Endothelial cell of umbilical vein (primary cell): Measurements from ENCODE around the gene PFN2. TPM values are rescaled to one million over a fixed set of nuclear protein-coding genes. Genes with fewer than 3 reads are reported as not detected.

Experiments used
- BruUV-seq: library from RNA; stranded (reverse); fragments of 400-500 nt; replicated peaks from 2 replicates; lab custom pipeline; 2021; lab: Mats Ljungman, UMichigan
- CTCF ChIA-PET: fragments of 300-600, 350-600 bp; sonication (Branson Sonifier 250); formaldehyde crosslinking; loops from one replicate; lab custom pipeline; 2021; ENCODE audit warnings: antibody characterized with exemption, inconsistent platforms; lab: Charles Lee
- POLR2A ChIA-PET: fragments of 300-600, 350-600 bp; sonication (Branson Sonifier 250); formaldehyde crosslinking; loops from one replicate; lab custom pipeline; 2021; ENCODE audit warnings: antibody characterized with exemption, inconsistent platforms; lab: Charles Lee
- DNase-seq: peaks from one replicate; pipeline ENCODE4 v3.0.0-alpha.2; 2011; ENCODE audit warnings: low read depth, low spot score
- FAIRE-seq: peaks from 2 replicates; lab custom pipeline; 2011; peaks lifted over from hg19 to GRCh38; lab: Jason Lieb, UNC
- H2AFZ ChIP-seq: 2 replicates; pipeline ENCODE4 v1.6.0; 2012; ENCODE audit warnings: low read depth, low read length, control low read depth, inconsistent platforms
- H3K27ac ChIP-seq: 2 replicates; pipeline ENCODE4 v1.5.1; 2011; ENCODE audit warnings: low read depth, mild to moderate bottlenecking, control low read depth, low read length, moderate library complexity; ENCODE audit not compliant: insufficient read depth
- H3K27me3 ChIP-seq, 2 experiments: 2 replicates each; pipeline versions ENCODE4 v1.6.0 to v1.6.1; 2011; ENCODE audit warnings: low read length in 2 of 2, mixed read lengths in 1 of 2; ENCODE audit not compliant: control insufficient read depth in 2 of 2, insufficient read depth in 2 of 2
- H3K36me3 ChIP-seq, 2 experiments: 2 replicates in 1 of 2; 3 replicates in 1 of 2; pipeline ENCODE4 v1.5.1; 2011; ENCODE audit warnings: low read length in 2 of 2, mild to moderate bottlenecking in 1 of 2, moderate library complexity in 1 of 2; ENCODE audit not compliant: control insufficient read depth in 2 of 2, insufficient read depth in 2 of 2; ENCODE audit errors: extremely low read depth in 1 of 2
- H3K4me1 ChIP-seq: 3 replicates; pipeline ENCODE4 v1.5.1; 2011; ENCODE audit warnings: mild to moderate bottlenecking, low read length; ENCODE audit not compliant: control insufficient read depth, insufficient read depth; ENCODE audit errors: extremely low read depth
- H3K4me2 ChIP-seq: 2 replicates; pipeline ENCODE4 v1.6.1; 2011; ENCODE audit warnings: low read length, control low read depth, mixed read lengths; ENCODE audit not compliant: insufficient read depth
- H3K4me3 ChIP-seq, 3 experiments: fragments of 200-600 bp in 1 of 3; sonication (generic), shearing (Covaris generic) in 1 of 3; replicated peaks in 1 of 3; 2 replicates each; pipeline ENCODE4 v1.5.1; 2011 to 2016; ENCODE audit warnings: control low read depth in 3 of 3, low read length in 3 of 3, mild to moderate bottlenecking in 2 of 3, inconsistent platforms in 1 of 3, low read depth in 1 of 3, moderate library complexity in 1 of 3; ENCODE audit not compliant: insufficient read depth in 1 of 3
- H3K79me2 ChIP-seq: 2 replicates; pipeline ENCODE4 v1.6.0; 2012; ENCODE audit warnings: low read length, inconsistent platforms; ENCODE audit not compliant: control insufficient read depth, insufficient read depth
- H3K9ac ChIP-seq: replicated peaks from 2 replicates; pipeline ENCODE3; 2011; ENCODE audit warnings: low read length, control low read depth; ENCODE audit not compliant: insufficient read depth; ENCODE audit errors: extremely low read depth
- H3K9me1 ChIP-seq: replicated peaks from 3 replicates; pipeline ENCODE4 v1.6.0; 2011; ENCODE audit warnings: mild to moderate bottlenecking, low read length; ENCODE audit not compliant: control insufficient read depth, insufficient read depth; ENCODE audit errors: extremely low read depth
- H3K9me3 ChIP-seq: replicated peaks from 2 replicates; pipeline ENCODE4 v1.5.1; 2012; ENCODE audit warnings: low read length, inconsistent platforms; ENCODE audit not compliant: control insufficient read depth, insufficient read depth
- H4K20me1 ChIP-seq: replicated peaks from 2 replicates; pipeline ENCODE3; 2011; ENCODE audit warnings: mild to moderate bottlenecking, low read length; ENCODE audit not compliant: control insufficient read depth, insufficient read depth; ENCODE audit errors: extremely low read depth
- EZH2 ChIP-seq: IDR thresholded peaks from 2 replicates; pipeline ENCODE4 v1.6.1; 2012; ENCODE audit warnings: borderline replicate concordance, low read depth, mild to moderate bottlenecking, moderate library complexity, low read length, inconsistent platforms; ENCODE audit not compliant: severe bottlenecking
- FOS ChIP-seq: IDR thresholded peaks from 2 replicates; pipeline ENCODE4 v1.6.1; 2011; ENCODE audit warnings: mild to moderate bottlenecking, low read length, moderate library complexity, borderline replicate concordance; ENCODE audit not compliant: insufficient read depth
- JUN ChIP-seq: IDR thresholded peaks from 2 replicates; pipeline ENCODE4 v1.6.1; 2011; ENCODE audit warnings: borderline replicate concordance, low read depth; ENCODE audit not compliant: insufficient read length, insufficient read depth
- MYC ChIP-seq: IDR thresholded peaks from one replicate; pipeline ENCODE4 v1.6.1; 2011; ENCODE audit warnings: mild to moderate bottlenecking, low read depth, low read length
- POLR2A ChIP-seq: IDR thresholded peaks from 2 replicates; pipeline ENCODE4 v1.6.1; 2012; ENCODE audit warnings: low read depth, mild to moderate bottlenecking, control low read depth, low read length
- POLR2AphosphoS5 ChIP-seq: IDR thresholded peaks from 2 replicates; pipeline ENCODE4 v1.6.1; 2012; ENCODE audit warnings: low read depth, mild to moderate bottlenecking, control low read depth, low read length, moderate library complexity; ENCODE audit not compliant: insufficient read depth
- dilution Hi-C: fragments of 300-500 bp; cut with MboI; formaldehyde crosslinking; loops from one replicate; pipeline ENCODE4 v1.15.0; 2019; ENCODE audit warnings: low sequenced_read_pairs; ENCODE audit not compliant: extremely low pct_ligation_motif_present
- intact Hi-C: fragments of 100-400 bp; cut with micrococcal nuclease; formaldehyde crosslinking; loops from one replicate; pipeline ENCODE4 v1.10.0; 2022
- polyA plus RNA-seq, 4 experiments: library from polyadenylated mRNA; depleted of rRNA in 3 of 4; stranded (reverse) in 3 of 4; unstranded in 1 of 4; fragments of >200 nt; gene quantifications; 2 replicates each; pipeline versions ENCODE4 v1.2.1 to v1.2.3, GENCODE V29; 2011 to 2012; ENCODE audit warnings: missing spikeins in 1 of 4
- total RNA-seq: library from RNA; stranded (reverse); gene quantifications from 2 replicates; pipeline ENCODE4 v1.2.3, GENCODE V29; 2021

The PFN2 gene
- total and polyA plus RNA-seq, 2 donors (not counting 3 experiments of a cell fraction or from before 2014, with no cell fraction given), result 97.1 to 165 TPM

- POLR2A ChIA-PET, result no interaction called here
- Histone ChIP-seq H3K79me2 (peaks cover 60% of the 10 kb centered on the region), H3K4me2 (peak overlapping the region; percentile 91), H3K4me1 (peaks cover 27% of the 10 kb centered on the region), H3K9ac (peak overlapping the region; percentile 98), H3K9me3 (no peaks in the 10 kb centered on the region), H4K20me1 (peaks cover 5% of the 10 kb centered on the region), H2AFZ (peak overlapping the region; percentile 25), H3K36me3 (peaks cover 3 to 11% of the 10 kb centered on the region in 2 experiments), H3K9me1 (no peaks in the 10 kb centered on the region), H3K27ac (peak overlapping the region; percentile 94), H3K4me3 (peak overlapping the region; percentile 65 to 92 (median 88)), H3K27me3 (peaks cover 0 to 3% of the 10 kb centered on the region in 2 experiments)
- dilution Hi-C loops, result no loop called here
- FAIRE-seq (peak; percentile 37), DNase-seq (peak; percentile 80)
- intact Hi-C loops, result loop anchor here (1.0 to 5.0 kb wide), 2 partner anchors 257 to 633 kb away; partner anchors contain the start of gene SELENOT
- TF ChIP-seq MYC (no peak), POLR2A (no peak), EZH2 (no peak), JUN (no peak), POLR2AphosphoS5 (peak; percentile 57), FOS (peak; percentile 13)
- TSS peak; percentile 79 for BruUV-seq
- CTCF ChIA-PET, result interaction anchor here (0.7 to 5.4 kb wide), 11 partner anchors 12 to 794 kb away, joined by 4 to 87 read pairs (median 7); partner anchors contain the start of gene SIAH2
Observed at GRCh38 chr3:149969110-149969939, 1.4 kb downstream of the PFN2 start.
